Left renal cortex interstitium (tissue), 4 donors: ENCODE results near the gene IL12RB1. TPM values are rescaled to one million over a fixed set of nuclear protein-coding genes. Genes with fewer than 3 reads are reported as not detected.
"Not testable (repeated sequence)": the region's sequence is repeated elsewhere in the genome, so short reads cannot be mapped to it uniquely, and the experiment has no call there.

Source experiments
- DNase-seq, 4 donors: peaks; one replicate each; pipeline ENCODE4 v3.0.0-alpha.2; 2013; ENCODE audit warnings: low read depth in 4 of 4, low spot score in 2 of 4, missing footprints in 1 of 4
- polyA plus RNA-seq, 4 donors: library from polyadenylated mRNA; unstranded; fragments of 120-200 nt; gene quantifications; one replicate each; pipeline ENCODE4 v1.2.1, GENCODE V29; 2013; ENCODE audit not compliant: insufficient read length in 4 of 4

IL12RB1 gene
- polyA plus RNA-seq, 4 donors, result 0.18 to 0.42 (median 0.31) TPM

DNA sequence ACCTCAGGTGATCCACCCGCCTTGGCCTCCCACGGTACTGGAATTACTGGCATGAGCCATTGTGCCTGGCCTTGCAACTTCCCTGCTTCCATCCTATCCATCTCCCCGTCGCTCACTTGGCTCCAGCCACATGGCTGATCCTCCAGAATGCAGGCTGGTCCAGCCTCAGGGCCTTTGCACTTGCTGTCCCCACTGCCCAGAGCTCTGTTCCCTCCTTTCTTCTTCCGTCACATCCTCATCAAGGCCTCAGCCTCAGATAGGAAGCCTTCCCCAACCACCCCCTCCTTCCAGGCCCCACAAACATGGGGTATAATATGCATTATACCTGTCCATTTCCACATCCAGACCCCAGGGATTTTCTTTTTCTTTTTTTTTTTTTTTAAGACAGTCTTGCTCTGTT lies 27.1 kb upstream of the IL12RB1 start:
- no peak for DNase-seq

- DNase-seq, result peak in 2 of 4 donors; percentile 48 to 78
Observed at GRCh38 chr19:18112989-18113478, 26.3 kb upstream of the IL12RB1 start.

GRCh38 chr19:18110609-18111232 lies 24.0 kb upstream of the IL12RB1 start:
- no peak for DNase-seq

DNA sequence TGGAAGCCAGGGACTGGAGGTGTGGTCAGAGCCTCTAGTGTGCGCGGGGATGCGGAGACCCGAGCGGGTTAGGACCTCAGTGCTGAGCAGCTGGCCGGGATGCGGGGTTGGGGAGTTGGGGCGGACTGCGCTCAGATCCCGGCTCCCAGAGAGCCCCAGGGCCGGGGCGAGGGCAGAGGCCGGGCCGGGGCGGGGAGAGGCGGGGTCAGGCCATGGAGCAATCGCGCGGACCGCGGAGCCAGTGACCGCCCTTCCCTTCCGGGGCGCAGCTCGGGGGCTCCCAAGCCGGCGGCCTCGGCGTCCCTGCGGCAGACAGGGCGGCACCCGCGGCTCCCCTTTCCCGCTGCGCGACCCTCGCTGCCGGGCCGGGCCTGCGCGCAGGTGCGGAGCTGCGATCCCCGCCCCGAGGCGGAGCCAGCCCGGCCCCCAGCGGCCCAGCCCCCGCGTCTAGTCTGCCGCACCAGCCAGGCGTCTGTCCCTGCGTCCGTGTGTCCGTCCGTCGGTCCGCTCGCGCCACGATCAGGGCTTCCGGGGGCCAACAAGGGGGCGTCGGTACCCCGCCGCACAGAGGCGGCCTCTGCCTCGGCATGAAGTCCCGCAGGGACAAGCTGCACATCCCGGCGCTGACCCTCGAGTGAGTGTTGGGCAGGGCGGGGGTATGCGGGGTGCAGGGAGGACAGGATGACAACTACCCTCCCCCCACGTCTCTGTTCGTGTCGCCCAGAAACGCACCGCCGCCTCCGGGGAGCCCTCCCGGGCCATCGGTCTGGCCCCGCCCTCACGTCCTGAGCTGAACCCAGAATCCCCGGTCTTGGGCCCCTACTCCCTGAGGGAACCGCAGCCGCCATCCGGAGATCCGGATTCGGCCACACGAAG lies 23.2 kb upstream of the IL12RB1 start:
- no peak for DNase-seq

- no peak for DNase-seq
Observed at GRCh38 chr19:18109341-18109732, 22.6 kb upstream of the IL12RB1 start.

DNA sequence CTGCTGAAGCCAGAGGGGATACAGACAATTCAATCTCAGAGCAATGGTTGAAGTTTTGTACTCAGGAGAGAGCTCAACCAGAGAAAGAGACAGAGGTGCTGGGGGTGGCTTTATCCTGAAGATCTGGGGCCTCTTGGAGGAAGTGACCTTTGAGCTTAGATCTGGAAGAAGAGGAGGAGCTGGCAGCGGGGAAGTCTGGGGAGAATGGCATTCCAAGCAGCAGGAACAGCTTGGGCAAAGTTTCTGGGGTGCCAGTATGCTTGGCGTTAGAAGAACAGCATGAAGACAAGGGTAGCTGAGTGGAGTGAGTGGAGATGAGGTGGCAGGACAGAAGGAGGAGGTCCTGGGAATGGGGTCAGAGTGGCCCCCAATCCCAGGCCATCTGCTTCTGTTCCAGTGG lies 22.2 kb upstream of the IL12RB1 start:
- no peak for DNase-seq

GRCh38 chr19:18107235-18107634 lies 20.5 kb upstream of the IL12RB1 start:
- no peak for DNase-seq

DNA sequence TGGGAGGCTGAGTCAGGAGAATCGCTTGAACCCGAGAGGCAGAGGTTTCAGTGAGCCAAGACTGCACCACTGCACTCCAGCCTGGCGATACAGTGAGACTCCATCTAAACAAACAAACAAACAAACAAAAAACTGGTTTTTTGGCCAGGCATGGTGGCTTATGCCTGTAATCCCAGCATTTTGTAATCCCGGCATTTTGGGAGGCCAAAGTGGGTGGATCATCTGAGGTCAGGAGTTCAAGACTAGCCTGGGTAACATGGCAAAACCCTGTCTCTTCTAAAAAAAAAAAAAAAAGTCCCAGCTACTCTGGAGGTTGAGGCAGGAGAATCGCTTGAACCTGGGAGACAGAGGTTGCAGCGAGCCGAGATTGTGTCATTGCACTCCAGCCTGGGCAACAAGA lies 18.5 kb upstream of the IL12RB1 start:
- DNase-seq, result not testable (repeated sequence)

- DNase-seq, result no peak
Observed at GRCh38 chr19:18104793-18105131, 18.0 kb upstream of the IL12RB1 start.

GRCh38 chr19:18102916-18103542 lies 16.3 kb upstream of the IL12RB1 start:
- no peak for DNase-seq

DNA sequence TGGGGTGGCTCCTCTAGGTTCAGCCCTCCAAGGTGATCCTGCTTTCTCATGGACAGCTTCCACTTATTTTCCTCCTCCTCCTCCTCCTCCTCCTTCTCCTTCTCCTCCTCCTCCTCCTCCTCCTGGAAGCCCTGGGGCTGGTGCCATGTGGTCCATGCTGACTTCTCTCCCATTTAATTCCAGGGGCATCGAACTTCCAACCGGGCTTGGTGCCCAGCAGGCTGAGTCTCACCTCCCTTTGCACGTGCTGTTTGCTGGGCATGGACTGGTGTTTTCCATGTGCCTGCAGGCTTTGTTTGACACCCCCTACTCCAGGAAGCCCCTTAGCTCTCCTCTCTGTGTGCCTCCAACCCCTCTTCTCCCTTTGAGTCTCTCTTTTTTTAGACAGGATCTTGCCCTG lies 14.5 kb upstream of the IL12RB1 start:
- DNase-seq, result no peak

- no peak for DNase-seq
Observed at GRCh38 chr19:18100710-18101109, 14.0 kb upstream of the IL12RB1 start.

DNA sequence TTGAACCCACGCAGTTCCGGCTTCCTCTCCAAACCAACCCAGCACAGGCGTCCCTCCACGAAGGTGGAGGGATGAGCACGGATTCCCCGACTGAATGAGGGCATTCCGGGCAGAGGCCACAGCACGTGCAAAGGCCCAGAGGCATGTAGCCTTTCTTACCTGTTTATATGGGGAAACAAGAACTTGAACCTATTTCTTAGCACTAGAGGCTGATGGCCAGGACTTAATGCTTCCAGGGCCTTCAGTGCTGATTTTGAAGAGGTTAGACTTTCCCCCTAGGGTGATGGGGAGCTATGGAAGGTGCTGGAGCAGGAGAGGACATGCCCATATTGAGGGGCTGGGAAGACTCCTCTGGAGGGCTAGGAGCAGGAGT lies 12.9 kb upstream of the IL12RB1 start:
- DNase-seq, result no peak

DNA sequence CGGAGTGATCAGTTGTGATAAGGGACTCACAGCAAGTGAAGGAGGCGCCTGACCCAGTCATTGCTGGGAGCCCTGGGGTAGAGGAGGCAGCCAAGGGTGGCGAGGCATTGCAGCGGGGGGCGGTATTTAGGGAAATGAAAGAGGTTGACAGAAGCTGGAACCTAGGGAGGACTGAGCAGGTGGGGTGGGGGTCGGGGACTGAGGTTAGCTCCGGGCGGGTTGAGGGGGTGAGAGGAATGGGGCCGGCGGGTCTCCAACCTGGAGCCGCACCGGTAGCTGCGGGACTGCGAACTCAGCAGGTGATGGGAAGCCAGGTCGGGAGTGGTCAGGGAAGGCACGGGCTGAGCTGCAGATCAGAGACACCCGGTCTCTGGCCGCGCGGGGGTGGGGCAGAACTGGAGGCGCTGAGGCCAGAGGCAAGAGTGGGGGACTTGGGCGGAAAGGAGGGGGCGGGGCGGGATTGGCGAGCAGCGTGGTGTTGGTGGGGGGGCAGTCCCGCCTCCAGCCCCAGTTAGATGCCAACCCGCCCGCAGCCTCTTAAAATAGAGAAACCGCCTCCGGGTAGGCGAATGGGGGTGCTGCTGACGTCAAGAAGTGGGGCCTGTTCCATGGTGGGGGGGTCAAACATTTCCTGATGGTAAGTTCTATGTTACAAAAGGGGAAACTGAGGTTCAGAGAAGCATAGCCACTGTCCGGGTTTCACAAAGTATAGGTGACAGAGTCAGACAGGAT lies 12.3 kb upstream of the IL12RB1 start:
- no peak for DNase-seq

GRCh38 chr19:18097993-18098890 lies 11.5 kb upstream of the IL12RB1 start:
- no peak for DNase-seq

GRCh38 chr19:18097217-18097992 lies 10.7 kb upstream of the IL12RB1 start, which contains the start of gene MAST3:
Gene MAST3, plus strand, starts transcription at chr19:18097778. Its CDS starts 15 bp downstream, at chr19:18097793.
- DNase-seq, result no peak

- no peak for DNase-seq
Observed at GRCh38 chr19:18096258-18096657, 9.5 kb upstream of the IL12RB1 start.

- no peak for DNase-seq
Observed at GRCh38 chr19:18093439-18094161, 6.9 kb upstream of the IL12RB1 start.
